ENCODE data around the gene USF2.

Gene USF2

GRCh38 chr19:35301961-35302360, 33.2 kb downstream of the USF2 start:
- DNase-seq (ENCODE audit: low read depth in 2 of 2), result no peak

- no peak for DNase-seq (ENCODE audit: low read depth in 2 of 2)
These were observed 33.7 kb downstream of the USF2 start for GRCh38 chr19:35302446-35302845.

DNA sequence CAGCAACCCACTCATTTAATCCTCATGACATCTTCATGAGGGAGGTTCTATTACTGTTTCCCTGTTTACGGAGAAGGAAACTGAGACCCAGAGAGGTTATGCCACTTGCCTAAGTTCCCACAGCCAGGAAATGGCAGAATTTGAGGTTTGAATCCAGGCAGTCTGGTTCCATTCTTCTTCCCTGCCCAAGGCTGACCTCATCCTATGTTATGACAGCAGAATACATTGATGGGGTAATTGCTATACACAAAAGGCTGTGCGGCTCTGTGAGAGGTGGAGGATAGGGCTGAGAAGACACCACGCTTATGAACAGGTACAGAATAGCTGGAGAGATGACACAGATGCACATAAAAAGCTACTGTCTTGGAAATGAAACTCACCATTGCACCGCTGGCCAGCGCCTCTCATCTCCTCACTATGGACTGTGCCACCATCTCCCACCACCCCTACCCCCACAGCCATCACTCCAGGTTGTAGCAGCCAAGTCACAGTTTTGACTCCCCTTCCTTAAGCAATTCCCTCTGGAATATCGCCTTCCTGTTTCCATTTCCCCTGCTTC, 34.7 kb downstream of the USF2 start:
- DNase-seq (ENCODE audit: low read depth in 2 of 2), result no peak

GRCh38 chr19:35304036-35304435, 35.3 kb downstream of the USF2 start:
- DNase-seq (ENCODE audit: low read depth in 2 of 2), result no peak

DNA sequence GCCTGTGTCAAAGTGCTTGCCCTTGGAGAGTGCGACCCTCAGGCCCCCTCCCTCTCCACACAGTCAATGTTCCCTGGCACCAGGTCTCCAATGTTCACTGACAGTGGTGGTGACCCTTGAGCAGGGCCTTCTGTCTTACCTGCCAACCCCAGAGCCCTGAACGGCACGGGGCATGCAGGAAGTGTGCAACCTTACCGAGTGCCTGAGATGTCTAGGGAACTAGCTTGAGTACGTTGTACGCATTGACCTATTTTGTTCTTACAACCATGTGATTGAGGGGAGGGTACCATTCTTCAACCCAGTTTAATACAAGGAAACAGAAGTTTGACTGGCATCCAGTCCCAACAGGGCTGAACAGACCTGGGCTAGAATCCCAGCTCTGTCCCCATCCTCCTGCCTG, 36.4 kb downstream of the USF2 start:
- DNase-seq (ENCODE audit: low read depth in 2 of 2), result no peak

- DNase-seq (ENCODE audit: low read depth in 2 of 2), result no peak
These were observed 37.9 kb downstream of the USF2 start for GRCh38 chr19:35306473-35307246.

DNA sequence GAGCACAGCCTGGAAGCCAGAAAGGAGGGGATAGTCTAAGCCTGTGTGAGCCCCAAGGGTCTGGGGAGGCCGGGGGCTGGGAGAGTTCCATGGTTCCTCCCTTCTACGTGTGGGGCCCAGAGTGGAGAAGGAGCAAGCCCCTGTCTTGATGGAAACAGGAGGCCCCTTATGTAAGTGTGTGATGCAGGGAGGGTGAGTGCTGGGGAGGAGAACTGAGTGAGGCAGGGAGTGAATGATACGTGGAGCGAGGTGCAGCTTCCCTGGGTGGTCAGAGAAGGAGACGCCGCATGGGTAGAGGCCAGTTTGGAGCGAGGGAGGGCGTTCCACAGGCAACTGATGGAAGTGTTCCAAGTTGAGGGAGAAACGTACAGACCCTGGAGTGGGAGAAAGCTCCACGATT, 39.2 kb downstream of the USF2 start:
- DNase-seq (ENCODE audit: low read depth in 2 of 2), result no peak

DNA sequence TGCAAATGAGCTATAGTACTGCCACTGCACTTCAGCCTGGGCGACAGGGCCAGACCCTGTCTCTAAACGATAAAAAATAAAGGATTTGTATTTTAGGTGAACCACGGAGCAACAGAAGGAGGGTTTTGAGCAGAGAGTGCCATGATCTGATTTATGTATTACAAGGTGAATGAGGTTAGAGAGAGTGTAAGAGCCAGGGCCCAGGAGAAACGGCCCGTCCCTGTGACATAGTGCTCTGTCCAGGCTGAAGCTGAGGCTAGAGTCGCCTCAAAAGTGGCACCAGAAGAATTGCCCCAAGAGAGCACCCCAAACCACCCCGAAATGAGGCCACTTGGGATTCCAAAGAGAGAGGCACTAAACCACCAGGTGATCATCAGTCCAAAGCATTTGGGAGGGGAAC, 40.1 kb downstream of the USF2 start:
- DNase-seq (ENCODE audit: low read depth in 2 of 2), result no peak

- DNase-seq (ENCODE audit: low read depth in 2 of 2), result no peak
These were observed 40.9 kb downstream of the USF2 start for GRCh38 chr19:35309481-35310279.

DNA sequence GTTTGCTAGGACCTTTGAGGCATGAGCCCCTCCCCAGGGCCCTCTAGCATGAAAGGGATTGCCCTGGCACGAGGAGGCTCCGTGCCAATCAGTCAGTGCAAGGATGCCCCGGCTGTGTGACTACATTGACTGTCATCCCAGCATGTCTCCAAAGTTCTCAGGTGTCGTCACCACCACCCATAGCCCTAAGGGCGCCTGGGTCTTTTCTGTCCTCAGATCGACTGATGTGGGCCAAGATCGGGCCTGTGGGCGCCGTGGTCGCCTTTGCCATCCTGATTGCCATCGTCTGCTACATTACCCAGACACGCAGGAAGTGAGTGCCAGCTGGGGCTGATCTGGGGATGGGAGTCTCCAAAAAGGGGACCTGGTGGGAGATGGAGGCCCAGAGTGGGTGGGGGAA, 41.6 kb downstream of the USF2 start:
- no peak for DNase-seq (ENCODE audit: low read depth in 2 of 2)

DNA sequence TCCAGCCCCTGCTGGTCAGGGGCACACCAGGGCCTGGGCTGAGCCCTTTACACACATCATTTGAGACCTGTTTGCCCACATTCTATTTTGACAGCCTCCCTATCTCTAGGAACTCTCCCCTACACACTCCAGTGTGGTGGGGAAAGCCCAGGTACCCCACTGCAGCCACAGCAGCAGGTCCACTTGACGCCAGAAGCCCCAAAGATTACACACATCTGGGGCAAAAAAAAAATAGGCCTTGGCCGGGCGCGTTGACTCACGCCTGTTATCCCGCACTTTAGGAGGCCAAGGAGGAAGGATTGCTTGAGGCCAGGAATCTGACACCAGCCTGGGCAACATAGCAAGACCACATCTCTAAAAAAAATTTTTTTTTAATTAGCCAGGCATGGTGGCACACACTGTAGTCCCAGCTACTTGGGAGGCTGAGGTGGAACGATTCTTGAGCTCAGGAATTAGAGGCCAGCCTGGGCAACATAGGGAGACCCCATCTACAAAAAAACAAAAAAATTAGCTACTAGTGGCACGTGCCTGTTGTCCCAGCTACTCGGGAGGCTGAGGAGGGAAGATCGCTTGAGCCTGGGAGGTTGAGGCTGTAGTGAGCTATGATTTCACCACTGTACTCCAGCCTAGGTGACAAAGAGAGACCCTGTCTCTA, 42.2 kb downstream of the USF2 start:
- no peak for DNase-seq (ENCODE audit: low read depth in 2 of 2)

DNA sequence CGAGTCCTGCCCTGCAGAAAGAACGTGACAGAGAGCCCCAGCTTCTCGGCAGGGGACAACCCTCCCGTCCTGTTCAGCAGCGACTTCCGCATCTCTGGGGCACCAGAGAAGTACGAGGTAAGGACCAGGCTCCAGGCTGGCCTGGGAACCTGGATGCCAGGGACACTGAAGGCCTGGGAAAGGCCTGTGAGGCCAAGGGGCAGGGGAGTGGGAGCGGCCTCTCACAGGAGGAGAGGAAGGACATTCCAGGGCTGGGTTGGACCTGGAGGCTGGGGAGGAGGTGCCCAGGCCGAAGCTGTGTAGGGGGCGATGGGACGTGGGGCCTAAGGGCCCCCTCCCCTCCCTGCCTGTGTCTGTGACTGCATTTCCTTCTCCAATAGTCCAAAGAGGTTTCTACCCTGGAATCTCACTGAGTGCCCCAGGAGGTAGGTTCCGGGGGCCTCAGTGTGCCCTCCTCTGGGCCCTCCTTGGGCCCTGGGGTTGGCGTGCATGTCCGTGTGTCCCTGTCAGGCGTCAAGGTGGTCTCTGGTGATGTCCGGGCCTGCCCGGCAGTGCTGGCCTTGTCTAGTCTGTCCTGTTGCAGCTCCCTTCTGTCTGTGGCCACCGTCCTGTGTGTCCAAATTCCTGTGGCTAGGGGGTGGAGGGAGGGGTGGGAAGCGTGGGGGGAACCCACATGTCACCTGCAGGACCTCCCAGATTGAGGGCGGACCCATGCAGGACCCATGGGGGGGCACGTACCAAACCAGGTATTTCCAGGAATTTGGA, 43.3 kb downstream of the USF2 start:
- DNase-seq (ENCODE audit: low read depth in 2 of 2), result no peak

DNA sequence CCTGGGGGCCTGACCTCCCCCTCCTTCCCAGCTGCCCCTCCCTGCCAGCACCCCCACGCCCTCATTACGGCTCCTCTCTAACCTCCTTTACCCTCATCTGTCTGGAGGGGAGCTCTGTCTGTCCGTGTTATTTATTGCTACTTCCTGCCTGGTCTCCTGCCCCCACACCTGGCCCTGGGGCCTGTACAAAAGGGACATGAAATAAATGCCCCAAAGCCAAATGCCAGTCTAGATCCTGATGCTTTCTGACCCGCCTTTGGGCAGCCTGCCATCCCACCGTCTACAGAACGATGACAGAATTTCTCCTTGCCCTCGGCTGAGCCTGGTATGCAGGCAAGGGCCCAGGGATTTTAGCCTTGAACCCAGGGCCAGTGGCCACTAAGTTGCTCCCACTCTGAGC, 44.8 kb downstream of the USF2 start:
- DNase-seq (ENCODE audit: low read depth in 2 of 2), result no peak

- DNase-seq (ENCODE audit: low read depth in 2 of 2), result no peak
These were observed 45.3 kb downstream of the USF2 start for GRCh38 chr19:35314031-35314430.

DNA sequence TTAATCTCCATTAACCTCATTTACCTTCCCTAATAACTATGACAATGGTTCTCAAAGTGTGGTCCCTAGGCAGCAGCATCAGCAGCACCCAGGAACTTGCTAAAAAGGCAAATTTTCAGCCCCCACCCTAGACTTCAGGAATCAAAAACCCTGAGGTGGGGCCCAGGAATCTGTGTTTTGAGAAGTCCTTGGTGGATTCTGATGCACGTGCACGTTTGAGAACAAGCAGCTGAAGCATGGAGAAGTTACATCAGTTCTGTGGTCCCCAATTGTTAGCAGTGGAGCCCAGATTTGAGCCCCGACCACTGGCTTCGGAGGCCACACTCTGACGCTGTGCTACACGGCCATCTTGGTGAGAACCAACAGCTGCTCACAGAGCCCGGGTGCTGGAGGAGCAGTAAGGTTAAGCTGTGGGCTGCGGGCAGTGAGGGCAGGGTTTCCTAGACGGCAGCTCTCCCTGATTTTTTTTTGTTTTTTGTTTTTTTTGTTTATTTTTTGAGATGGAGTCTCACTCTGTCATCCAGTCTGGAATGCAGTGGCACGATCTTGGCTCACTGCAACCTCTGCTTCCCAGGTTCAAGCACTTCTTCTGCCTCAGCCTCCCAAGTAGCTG, 46.2 kb downstream of the USF2 start:
- no peak for DNase-seq (ENCODE audit: low read depth in 2 of 2)

DNA sequence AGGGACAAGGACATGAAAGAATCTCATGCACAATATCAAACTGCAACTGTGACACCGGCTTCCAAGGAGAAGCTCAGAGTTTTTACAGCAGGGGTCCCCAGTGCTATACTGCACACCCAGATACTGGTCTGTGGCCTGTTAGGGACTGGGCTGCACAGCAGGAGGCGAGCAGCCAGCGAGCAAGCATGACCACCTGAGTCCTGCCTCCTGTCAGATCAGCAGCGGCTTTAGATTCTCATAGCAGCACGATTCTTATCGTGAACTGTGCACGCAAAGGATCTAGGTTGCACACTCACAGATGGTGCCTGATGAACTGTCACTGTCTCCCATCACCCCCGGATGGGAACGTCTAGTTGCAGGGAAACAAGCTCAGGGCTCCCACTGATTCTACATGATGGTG, 47.1 kb downstream of the USF2 start:
- no peak for DNase-seq (ENCODE audit: low read depth in 2 of 2)

DNA sequence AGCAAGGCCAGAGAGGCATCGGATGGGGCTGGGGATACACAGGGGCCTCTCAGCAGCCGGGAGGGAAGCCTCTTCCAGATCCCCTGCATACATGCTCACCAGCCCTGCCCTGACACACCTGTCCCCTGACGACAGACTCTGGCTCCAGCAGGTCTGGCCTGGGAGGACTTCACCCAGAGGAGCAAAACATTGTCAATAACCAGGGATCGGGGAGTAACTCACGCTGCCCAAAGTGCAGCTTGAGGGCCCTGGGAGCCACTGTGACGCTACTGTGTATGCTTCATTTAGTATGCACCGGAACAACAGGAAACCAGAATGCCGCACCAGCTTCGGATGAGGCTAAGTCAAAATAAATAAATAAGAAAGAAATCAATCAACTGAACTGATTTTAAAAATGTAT, 47.8 kb downstream of the USF2 start:
- DNase-seq (ENCODE audit: low read depth in 2 of 2), result no peak

- no peak for DNase-seq (ENCODE audit: low read depth in 2 of 2)
These were observed 48.8 kb downstream of the USF2 start for GRCh38 chr19:35317464-35318043.

GRCh38 chr19:35318679-35319448, 50.1 kb downstream of the USF2 start:
- DNase-seq (ENCODE audit: low read depth in 2 of 2), result no peak

- no peak for DNase-seq (ENCODE audit: low read depth in 2 of 2)
These were observed 51.4 kb downstream of the USF2 start for GRCh38 chr19:35320065-35320713.
